HG02938 (cell line): ENCODE results near the gene HOXC10.

ENCODE experiments used
- ATAC-seq: cut with Tn5 transposase; IDR thresholded peaks from one replicate; pipeline ENCODE4 v1.9.1; 2021; ENCODE audit warnings: mild to moderate bottlenecking, moderate library complexity; ENCODE audit not compliant: unreplicated experiment

HOXC10 gene

GRCh38 chr12:53964315-53964713, 20.6 kb upstream of the HOXC10 start:
- ATAC-seq: no peak

- no peak for ATAC-seq
Measured at GRCh38 chr12:53965281-53966084, 19.5 kb upstream of the HOXC10 start.

GRCh38 chr12:53966085-53966384, 18.9 kb upstream of the HOXC10 start:
- ATAC-seq: no peak

GRCh38 chr12:53966385-53967133, 18.4 kb upstream of the HOXC10 start:
- ATAC-seq: no peak

- no peak for ATAC-seq
Measured at GRCh38 chr12:53967421-53967925, 17.5 kb upstream of the HOXC10 start.

- ATAC-seq: no peak
Measured at GRCh38 chr12:53968214-53969127, 16.5 kb upstream of the HOXC10 start.

- no peak for ATAC-seq
Measured at GRCh38 chr12:53969588-53970259, 15.2 kb upstream of the HOXC10 start.

- no peak for ATAC-seq
Measured at GRCh38 chr12:53970451-53970850, 14.5 kb upstream of the HOXC10 start.

GRCh38 chr12:53971129-53971528, 13.8 kb upstream of the HOXC10 start:
- ATAC-seq: no peak

- ATAC-seq: no peak
Measured at GRCh38 chr12:53971686-53972085, 13.3 kb upstream of the HOXC10 start.

GRCh38 chr12:53972152-53972702, 12.7 kb upstream of the HOXC10 start:
- ATAC-seq: no peak

GRCh38 chr12:53972722-53973235, 12.2 kb upstream of the HOXC10 start, which contains the start of gene HOXC11:
TSS of gene HOXC11 (plus strand) at chr12:53973126. CDS start at chr12:53973242, 116 bp downstream.
- no peak for ATAC-seq

- ATAC-seq: no peak
Measured at GRCh38 chr12:53973236-53974042, 11.5 kb upstream of the HOXC10 start.

GRCh38 chr12:53974084-53975063, 10.6 kb upstream of the HOXC10 start, which contains the start of gene HOTAIR:
TSS of gene HOTAIR (minus strand) at chr12:53974954.
- no peak for ATAC-seq

- no peak for ATAC-seq
Measured at GRCh38 chr12:53975064-53975471, 9.9 kb upstream of the HOXC10 start.

- ATAC-seq: no peak
Measured at GRCh38 chr12:53975479-53976152, 9.3 kb upstream of the HOXC10 start.

- ATAC-seq: no peak
Measured at GRCh38 chr12:53976172-53976822, 8.6 kb upstream of the HOXC10 start.
